ENCODE data around the gene ZP4. TPM values are rescaled to one million over a fixed set of nuclear protein-coding genes. Genes with fewer than 3 reads are reported as not detected.

The ZP4 gene
- total RNA-seq, 1 donor from 2014 or later = not detected

GRCh38 chr1:237863234-237863633, 27.5 kb downstream of the ZP4 start:
- TF ChIP-seq CTCF (IDR thresholded peaks at IDR 0.05) = no peak
- peaks cover 8% of the 10 kb centered on the region for H3K4me1 Mint-ChIP-seq (ENCODE audit: unreplicated experiment)
- no peak overlapping the region for H3K27ac Mint-ChIP-seq (ENCODE audit: unreplicated experiment)
- H3K27me3 Mint-ChIP-seq (ENCODE audit: unreplicated experiment) = peaks cover 2% of the 10 kb centered on the region
- H3K36me3 Mint-ChIP-seq (ENCODE audit: unreplicated experiment) = no peaks in the 10 kb centered on the region
- DNase-seq (ENCODE audit: extremely low spot score, unreplicated experiment) = no peak
- no peak overlapping the region for H3K4me3 Mint-ChIP-seq (ENCODE audit: unreplicated experiment)
- H3K9me3 Mint-ChIP-seq (ENCODE audit: unreplicated experiment) = no peaks in the 10 kb centered on the region

GRCh38 chr1:237861944-237862343, 28.8 kb downstream of the ZP4 start:
- TF ChIP-seq CTCF (IDR thresholded peaks at IDR 0.05) = no peak
- Mint-ChIP-seq H3K36me3 (ENCODE audit: unreplicated experiment) (no peaks in the 10 kb centered on the region), H3K27ac (ENCODE audit: unreplicated experiment) (no peak overlapping the region), H3K9me3 (ENCODE audit: unreplicated experiment) (no peaks in the 10 kb centered on the region), H3K4me3 (ENCODE audit: unreplicated experiment) (no peak overlapping the region), H3K4me1 (ENCODE audit: unreplicated experiment) (peaks cover 8% of the 10 kb centered on the region), H3K27me3 (ENCODE audit: unreplicated experiment) (peaks cover 2% of the 10 kb centered on the region)
- no peak for DNase-seq (ENCODE audit: extremely low spot score, unreplicated experiment)

- H3K27me3 Mint-ChIP-seq (ENCODE audit: unreplicated experiment) = peaks cover 2% of the 10 kb centered on the region
- TF ChIP-seq CTCF (IDR thresholded peaks at IDR 0.05) = no peak
- no peaks in the 10 kb centered on the region for H3K9me3 Mint-ChIP-seq (ENCODE audit: unreplicated experiment)
- no peaks in the 10 kb centered on the region for H3K36me3 Mint-ChIP-seq (ENCODE audit: unreplicated experiment)
- no peak overlapping the region for H3K4me3 Mint-ChIP-seq (ENCODE audit: unreplicated experiment)
- H3K27ac Mint-ChIP-seq (ENCODE audit: unreplicated experiment) = no peak overlapping the region
- H3K4me1 Mint-ChIP-seq (ENCODE audit: unreplicated experiment) = no peaks in the 10 kb centered on the region
- no peak for DNase-seq (ENCODE audit: extremely low spot score, unreplicated experiment)
Observed at GRCh38 chr1:237858992-237859391, 31.7 kb downstream of the ZP4 start.

- Mint-ChIP-seq H3K27me3 (ENCODE audit: unreplicated experiment) (peaks cover 2% of the 10 kb centered on the region), H3K27ac (ENCODE audit: unreplicated experiment) (no peak overlapping the region), H3K4me1 (ENCODE audit: unreplicated experiment) (no peaks in the 10 kb centered on the region)
Observed at GRCh38 chr1:237857455-237857854, 33.3 kb downstream of the ZP4 start.

GRCh38 chr1:237852342-237852741, 38.4 kb downstream of the ZP4 start:
- Mint-ChIP-seq H3K27me3 (ENCODE audit: unreplicated experiment) (no peaks in the 10 kb centered on the region), H3K4me1 (ENCODE audit: unreplicated experiment) (no peaks in the 10 kb centered on the region), H3K36me3 (ENCODE audit: unreplicated experiment) (no peaks in the 10 kb centered on the region), H3K4me3 (ENCODE audit: unreplicated experiment) (no peak overlapping the region), H3K9me3 (ENCODE audit: unreplicated experiment) (peaks cover 5% of the 10 kb centered on the region), H3K27ac (ENCODE audit: unreplicated experiment) (no peak overlapping the region)
- DNase-seq (ENCODE audit: extremely low spot score, unreplicated experiment) = no peak
- no peak for TF ChIP-seq CTCF (IDR thresholded peaks at IDR 0.05)

More at GRCh38 chr1:237857455-237857854, 33.3 kb downstream of the ZP4 start:
- Mint-ChIP-seq H3K4me3 (ENCODE audit: unreplicated experiment) (no peak overlapping the region), H3K36me3 (ENCODE audit: unreplicated experiment) (no peaks in the 10 kb centered on the region), H3K9me3 (ENCODE audit: unreplicated experiment) (no peaks in the 10 kb centered on the region)
- DNase-seq (ENCODE audit: extremely low spot score, unreplicated experiment) = no peak
- no peak for TF ChIP-seq CTCF (IDR thresholded peaks at IDR 0.05)

Measured in osteocyte (in vitro differentiated cells).